Cardiac muscle cell (in vitro differentiated cells and primary cell): ENCODE results near the gene DAAM1. TPM values are rescaled to one million over a fixed set of nuclear protein-coding genes. Genes with fewer than 3 reads are reported as not detected.

Experiments used
- DNase-seq, 2 donors: peaks; one replicate each; pipeline versions ENCODE4 v3.0.0 to v3.0.0-alpha.2; 2010 to 2017; ENCODE audit warnings: low read depth in 1 of 2, low spot score in 1 of 2
- H3K27ac ChIP-seq: fragments of 200-600 bp; sonication (generic); 2 replicates; pipeline ENCODE4 v1.5.1; 2016
- H3K27me3 ChIP-seq: fragments of 200-600 bp; sonication (generic); 2 replicates; pipeline ENCODE4 v1.6.0; 2016; ENCODE audit warnings: control low read depth
- H3K36me3 ChIP-seq: fragments of 200-600 bp; sonication (generic); 2 replicates; pipeline ENCODE4 v1.5.1; 2016; ENCODE audit warnings: control low read depth
- H3K4me1 ChIP-seq: fragments of 200-600 bp; sonication (generic); 2 replicates; pipeline ENCODE4 v1.8.1; 2017; ENCODE audit warnings: low read depth, mild to moderate bottlenecking, mixed run types
- H3K4me3 ChIP-seq: fragments of 200-600 bp; sonication (generic); 2 replicates; pipeline ENCODE4 v1.5.1; 2016; ENCODE audit warnings: mild to moderate bottlenecking
- H3K9me3 ChIP-seq: fragments of 200-600 bp; sonication (generic); 2 replicates; pipeline ENCODE4 v1.5.1; 2017; ENCODE audit warnings: low read depth, mild to moderate bottlenecking, control low read depth
- polyA plus RNA-seq: library from polyadenylated mRNA; unstranded; fragments of >200 nt; fragmentation: Nextera tagmentation; extraction: Ambion mirVana; gene quantifications from 2 replicates; pipeline ENCODE4 v1.2.1, GENCODE V29; 2016
- total RNA-seq: library from RNA; depleted of rRNA; stranded (reverse); fragments of >200 nt; gene quantifications from 2 replicates; pipeline ENCODE4 v1.2.3, GENCODE V29; 2016
- TF ChIP-seq, protein P1 (sequence below): IDR thresholded peaks from 2 replicates; pipeline ENCODE4 v1.5.1; 2012; ENCODE audit warnings: low read depth, mild to moderate bottlenecking, low read length

DAAM1 gene
- total and polyA plus RNA-seq, 2 experiments from 2014 or later, result 33.9 to 34.2 TPM

DNA sequence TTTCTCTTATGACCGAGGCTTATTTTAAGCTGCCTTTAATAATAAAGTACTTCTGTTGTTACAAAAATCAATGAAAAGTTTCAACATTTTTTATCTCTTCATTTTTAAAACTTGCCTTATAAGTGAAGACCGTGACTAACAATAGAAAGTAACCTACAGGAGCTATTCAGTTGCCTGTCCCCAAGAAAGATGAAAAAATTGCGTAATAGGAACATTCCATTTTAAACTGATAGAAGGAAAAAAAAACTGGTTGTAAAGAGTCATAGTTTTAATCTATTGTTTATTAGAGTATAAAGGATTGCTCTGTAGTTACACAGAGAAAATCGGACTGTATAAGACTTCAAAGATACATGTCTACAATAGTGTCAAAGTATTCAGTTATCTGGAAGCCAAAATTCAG lies 83.3 kb downstream of the DAAM1 start:
- Histone ChIP-seq H3K4me3 (no peak overlapping the region), H3K9me3 (no peaks in the 10 kb centered on the region), H3K27ac (no peak overlapping the region), H3K36me3 (no peaks in the 10 kb centered on the region), H3K4me1 (peaks cover 19% of the 10 kb centered on the region), H3K27me3 (no peaks in the 10 kb centered on the region)
- DNase-seq, result peak in 1 of 2 donors; percentile 70
- TF ChIP-seq, protein P1, sequence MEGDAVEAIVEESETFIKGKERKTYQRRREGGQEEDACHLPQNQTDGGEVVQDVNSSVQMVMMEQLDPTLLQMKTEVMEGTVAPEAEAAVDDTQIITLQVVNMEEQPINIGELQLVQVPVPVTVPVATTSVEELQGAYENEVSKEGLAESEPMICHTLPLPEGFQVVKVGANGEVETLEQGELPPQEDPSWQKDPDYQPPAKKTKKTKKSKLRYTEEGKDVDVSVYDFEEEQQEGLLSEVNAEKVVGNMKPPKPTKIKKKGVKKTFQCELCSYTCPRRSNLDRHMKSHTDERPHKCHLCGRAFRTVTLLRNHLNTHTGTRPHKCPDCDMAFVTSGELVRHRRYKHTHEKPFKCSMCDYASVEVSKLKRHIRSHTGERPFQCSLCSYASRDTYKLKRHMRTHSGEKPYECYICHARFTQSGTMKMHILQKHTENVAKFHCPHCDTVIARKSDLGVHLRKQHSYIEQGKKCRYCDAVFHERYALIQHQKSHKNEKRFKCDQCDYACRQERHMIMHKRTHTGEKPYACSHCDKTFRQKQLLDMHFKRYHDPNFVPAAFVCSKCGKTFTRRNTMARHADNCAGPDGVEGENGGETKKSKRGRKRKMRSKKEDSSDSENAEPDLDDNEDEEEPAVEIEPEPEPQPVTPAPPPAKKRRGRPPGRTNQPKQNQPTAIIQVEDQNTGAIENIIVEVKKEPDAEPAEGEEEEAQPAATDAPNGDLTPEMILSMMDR, result no peak

DNA sequence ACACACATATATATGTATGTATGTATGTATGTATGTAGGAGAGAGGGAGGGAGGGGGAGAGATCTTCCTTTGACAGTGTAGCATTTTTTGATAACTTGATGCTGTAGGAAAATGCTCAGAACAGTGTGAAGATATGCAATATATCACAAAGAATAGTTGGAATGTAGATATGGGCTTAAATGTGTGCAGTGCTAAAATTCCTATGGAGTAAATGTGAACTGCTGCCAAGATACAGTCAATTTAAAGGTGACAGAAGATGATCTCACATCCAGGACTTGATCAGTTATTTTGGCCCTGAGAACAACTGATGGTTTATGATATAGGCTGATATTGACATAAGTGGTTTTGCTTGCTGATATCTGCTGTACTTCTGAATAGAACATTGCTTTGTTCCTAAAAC lies 84.2 kb downstream of the DAAM1 start:
- no peaks in the 10 kb centered on the region for H3K36me3 ChIP-seq
- no peak overlapping the region for H3K4me3 ChIP-seq
- H3K9me3 ChIP-seq, result no peaks in the 10 kb centered on the region
- peaks cover 24% of the 10 kb centered on the region for H3K4me1 ChIP-seq
- H3K27ac ChIP-seq, result peak overlapping the region; percentile 12
- no peak for DNase-seq
- H3K27me3 ChIP-seq, result no peaks in the 10 kb centered on the region
- TF ChIP-seq, protein P1, result no peak

DNA sequence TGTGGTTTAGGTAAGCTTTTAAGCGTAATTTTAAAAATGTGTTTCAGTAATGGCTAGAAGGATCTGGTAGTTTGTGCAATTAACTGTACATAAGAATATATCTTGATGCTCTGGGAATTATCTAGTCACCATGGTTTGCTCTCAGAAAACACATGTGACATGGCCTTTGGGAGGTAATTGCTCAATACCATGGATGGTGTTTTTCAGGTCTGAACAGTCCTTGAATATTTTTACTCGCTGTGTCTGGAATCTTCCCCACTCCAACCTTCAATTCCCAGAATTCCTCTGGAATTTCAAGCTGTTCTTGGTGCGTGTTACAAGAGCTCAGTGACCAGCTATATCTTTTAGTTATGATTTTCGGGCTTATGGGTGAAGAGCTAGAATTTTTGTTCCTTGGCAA lies 85.3 kb downstream of the DAAM1 start:
- peaks cover 24% of the 10 kb centered on the region for H3K4me1 ChIP-seq
- TF ChIP-seq, protein P1, result no peak

DNA sequence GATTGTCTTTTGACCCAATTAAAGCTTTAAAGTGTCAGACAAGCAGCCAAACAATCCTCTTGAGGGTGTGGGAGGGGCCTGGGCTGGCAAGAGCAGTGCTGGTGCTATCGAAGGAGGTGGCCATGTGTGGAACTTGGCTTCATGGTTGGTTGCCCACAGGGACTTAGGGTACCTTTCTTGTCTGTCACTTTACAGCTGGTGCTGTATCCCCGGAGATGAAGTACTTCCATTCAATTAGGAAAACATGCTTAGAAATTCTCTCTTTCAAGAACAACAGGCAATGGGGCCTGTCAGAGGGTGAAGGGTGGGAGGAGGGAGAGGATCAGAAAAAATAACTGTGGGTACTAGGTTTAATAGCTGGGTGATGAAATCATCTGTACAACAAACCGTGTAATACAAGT lies 86.5 kb downstream of the DAAM1 start:
- TF ChIP-seq, protein P1, result no peak
- peaks cover 24% of the 10 kb centered on the region for H3K4me1 ChIP-seq
- H3K4me3 ChIP-seq, result no peak overlapping the region
- no peaks in the 10 kb centered on the region for H3K36me3 ChIP-seq
- no peak for DNase-seq
- no peaks in the 10 kb centered on the region for H3K9me3 ChIP-seq
- no peaks in the 10 kb centered on the region for H3K27me3 ChIP-seq
- peak overlapping the region; percentile 62 for H3K27ac ChIP-seq

More for the DNA sequence above, 85.3 kb downstream of the DAAM1 start:
- H3K36me3 ChIP-seq, result no peaks in the 10 kb centered on the region
- H3K9me3 ChIP-seq, result no peaks in the 10 kb centered on the region
- H3K27ac ChIP-seq, result no peak overlapping the region
- no peak for DNase-seq
- no peak overlapping the region for H3K4me3 ChIP-seq
- no peaks in the 10 kb centered on the region for H3K27me3 ChIP-seq

DNA sequence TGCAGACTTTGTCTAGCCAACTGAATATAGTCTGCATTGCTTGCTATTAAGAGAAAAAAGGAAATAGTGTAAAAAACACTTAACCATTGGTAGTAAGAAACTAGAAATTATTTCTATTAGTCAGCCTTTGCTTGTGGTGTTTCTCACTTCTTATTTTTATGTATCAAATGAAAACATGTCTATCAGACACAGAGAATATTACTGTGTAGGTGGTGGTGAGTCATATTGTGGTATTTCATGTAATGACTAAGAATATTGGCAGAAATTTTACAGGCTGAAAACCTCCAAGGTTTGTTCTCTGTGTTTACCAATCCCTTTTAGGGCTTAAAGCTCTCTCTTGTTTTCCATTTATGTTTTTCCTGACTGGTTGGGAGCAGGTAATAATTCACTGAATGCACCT lies 87.2 kb downstream of the DAAM1 start:
- TF ChIP-seq, protein P1, result no peak
- peak overlapping the region; percentile 62 for H3K27ac ChIP-seq
- DNase-seq, result peak in 1 of 2 donors; percentile 88
- H3K36me3 ChIP-seq, result no peaks in the 10 kb centered on the region
- H3K27me3 ChIP-seq, result no peaks in the 10 kb centered on the region
- peaks cover 24% of the 10 kb centered on the region for H3K4me1 ChIP-seq
- H3K4me3 ChIP-seq, result no peak overlapping the region
- H3K9me3 ChIP-seq, result no peaks in the 10 kb centered on the region

DNA sequence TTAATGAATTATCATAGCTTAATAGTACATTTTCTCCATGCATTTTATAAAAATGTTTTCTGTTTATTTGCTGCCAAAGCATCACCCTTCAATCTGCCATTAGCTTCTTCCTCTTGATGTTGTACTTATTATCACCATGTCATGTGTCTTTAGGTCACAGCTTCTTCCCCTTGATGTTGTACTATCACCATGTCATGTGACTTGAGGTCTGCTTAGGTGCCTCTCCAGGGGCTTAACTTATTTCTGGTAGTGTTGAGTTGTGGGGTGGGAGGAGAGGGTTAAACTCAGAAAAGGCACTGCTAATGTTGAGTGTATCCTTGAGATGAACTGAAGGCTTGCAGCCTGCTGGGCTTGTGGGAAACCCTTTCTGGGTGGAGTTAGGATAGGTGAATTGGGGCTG lies 87.8 kb downstream of the DAAM1 start:
- TF ChIP-seq, protein P1, result no peak
- Histone ChIP-seq H3K27me3 (no peaks in the 10 kb centered on the region), H3K9me3 (no peaks in the 10 kb centered on the region), H3K27ac (peak overlapping the region; percentile 62), H3K36me3 (no peaks in the 10 kb centered on the region), H3K4me1 (peaks cover 24% of the 10 kb centered on the region), H3K4me3 (no peak overlapping the region)
- DNase-seq, result no peak
